ENCODE measurements around the gene PDE11A.

PDE11A gene

DNA sequence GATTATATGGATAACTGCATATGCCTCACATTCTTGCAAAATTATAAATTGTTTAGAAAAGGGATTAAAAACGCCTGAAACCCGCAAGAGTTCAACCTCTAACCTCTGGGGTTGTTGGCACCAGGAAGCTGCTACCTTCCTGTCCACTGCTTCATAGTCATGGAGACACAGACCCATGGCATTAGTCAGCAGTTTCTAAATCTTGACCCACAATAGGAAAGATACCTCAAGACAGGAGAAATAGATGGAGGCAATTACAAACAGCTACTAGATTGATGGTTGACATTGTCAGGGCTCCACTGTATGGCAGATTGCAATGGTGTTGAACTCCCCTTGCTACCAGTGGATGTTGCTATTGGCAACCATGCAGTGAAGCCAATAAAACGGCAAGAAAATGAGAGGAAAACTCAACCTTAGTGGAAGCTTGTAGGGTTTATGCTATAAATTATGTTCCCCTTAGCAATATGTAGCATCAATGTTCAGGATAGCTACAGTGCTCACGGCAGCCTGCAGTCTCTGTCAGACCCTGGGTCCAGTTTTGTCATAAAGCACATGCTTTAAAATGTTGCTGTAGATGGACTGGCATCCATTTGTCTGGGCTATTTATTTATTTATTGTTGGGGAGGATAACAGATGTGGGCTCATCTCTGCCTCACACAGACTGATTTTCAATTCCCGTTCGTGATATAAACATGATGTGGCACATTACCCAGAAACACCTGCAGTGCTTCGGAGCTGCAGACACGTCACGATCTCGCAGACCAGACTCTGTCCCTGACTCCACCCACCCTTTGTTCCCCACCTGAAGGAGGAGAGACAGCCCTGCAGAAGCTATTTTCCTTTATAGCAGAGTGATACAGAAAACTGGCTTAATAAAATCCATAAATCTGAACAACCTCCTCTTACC lies 446.6 kb downstream of the PDE11A start:
- peak; percentile 47 for DNase-seq (ENCODE audit: low read depth)

DNA sequence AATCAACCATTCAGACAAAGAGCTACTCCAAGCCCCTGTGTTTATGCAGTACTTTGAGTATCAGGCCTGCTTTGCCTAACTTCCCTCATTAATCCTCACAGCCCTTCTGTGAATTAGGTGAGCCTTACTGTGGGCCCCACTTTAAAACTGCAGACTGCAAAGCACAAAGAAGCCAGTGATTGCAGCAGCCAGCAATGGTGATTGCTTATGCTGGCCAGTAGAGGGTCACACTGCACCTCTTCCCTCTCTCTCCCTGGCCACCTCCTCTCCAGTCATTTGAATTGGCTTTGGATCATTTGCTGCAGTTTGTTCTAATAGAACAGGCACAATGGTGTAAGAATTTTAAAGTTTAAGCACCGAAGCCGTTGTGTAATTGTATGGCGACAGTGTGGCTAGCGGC lies 450.1 kb downstream of the PDE11A start:
- DNase-seq (ENCODE audit: low read depth): no peak

DNA sequence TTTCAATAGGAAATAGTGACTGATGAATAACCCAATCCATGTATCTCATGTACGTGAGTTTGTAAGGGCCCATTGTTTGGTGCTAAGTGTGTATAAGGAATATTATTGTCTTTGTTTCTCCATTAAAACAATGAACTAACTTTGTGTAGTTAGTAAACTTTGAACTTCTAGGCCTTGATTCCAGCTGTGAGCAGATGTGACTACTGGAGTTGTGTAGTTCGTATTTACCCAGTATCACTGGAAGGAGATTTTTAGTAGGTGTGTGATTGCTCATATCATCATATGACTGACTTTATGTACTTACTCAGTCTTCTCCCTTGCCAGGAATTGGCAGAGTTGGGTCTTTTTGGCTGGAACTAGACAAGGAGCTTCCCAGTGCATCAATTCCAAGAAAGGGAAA lies 452.6 kb downstream of the PDE11A start:
- DNase-seq (ENCODE audit: low read depth): no peak

DNA sequence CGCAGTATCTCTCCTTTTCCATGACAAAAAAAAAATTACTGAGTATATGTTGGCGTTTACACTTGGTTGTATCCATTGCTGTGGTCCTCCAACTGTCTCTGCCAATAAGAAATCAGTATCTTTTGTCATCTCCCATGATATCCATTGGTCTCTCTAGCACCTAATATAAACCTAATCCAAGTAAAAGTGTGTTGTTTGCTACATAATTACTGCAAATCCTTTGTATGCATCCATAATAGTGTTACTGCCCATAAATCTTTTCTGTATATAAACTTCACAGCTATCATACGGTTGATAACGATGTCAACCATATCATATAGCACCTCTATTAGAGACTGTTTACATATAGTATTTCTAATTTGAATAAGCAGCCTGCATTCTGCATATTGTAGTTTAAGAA lies 453.1 kb downstream of the PDE11A start:
- no peak for DNase-seq (ENCODE audit: low read depth)

DNA sequence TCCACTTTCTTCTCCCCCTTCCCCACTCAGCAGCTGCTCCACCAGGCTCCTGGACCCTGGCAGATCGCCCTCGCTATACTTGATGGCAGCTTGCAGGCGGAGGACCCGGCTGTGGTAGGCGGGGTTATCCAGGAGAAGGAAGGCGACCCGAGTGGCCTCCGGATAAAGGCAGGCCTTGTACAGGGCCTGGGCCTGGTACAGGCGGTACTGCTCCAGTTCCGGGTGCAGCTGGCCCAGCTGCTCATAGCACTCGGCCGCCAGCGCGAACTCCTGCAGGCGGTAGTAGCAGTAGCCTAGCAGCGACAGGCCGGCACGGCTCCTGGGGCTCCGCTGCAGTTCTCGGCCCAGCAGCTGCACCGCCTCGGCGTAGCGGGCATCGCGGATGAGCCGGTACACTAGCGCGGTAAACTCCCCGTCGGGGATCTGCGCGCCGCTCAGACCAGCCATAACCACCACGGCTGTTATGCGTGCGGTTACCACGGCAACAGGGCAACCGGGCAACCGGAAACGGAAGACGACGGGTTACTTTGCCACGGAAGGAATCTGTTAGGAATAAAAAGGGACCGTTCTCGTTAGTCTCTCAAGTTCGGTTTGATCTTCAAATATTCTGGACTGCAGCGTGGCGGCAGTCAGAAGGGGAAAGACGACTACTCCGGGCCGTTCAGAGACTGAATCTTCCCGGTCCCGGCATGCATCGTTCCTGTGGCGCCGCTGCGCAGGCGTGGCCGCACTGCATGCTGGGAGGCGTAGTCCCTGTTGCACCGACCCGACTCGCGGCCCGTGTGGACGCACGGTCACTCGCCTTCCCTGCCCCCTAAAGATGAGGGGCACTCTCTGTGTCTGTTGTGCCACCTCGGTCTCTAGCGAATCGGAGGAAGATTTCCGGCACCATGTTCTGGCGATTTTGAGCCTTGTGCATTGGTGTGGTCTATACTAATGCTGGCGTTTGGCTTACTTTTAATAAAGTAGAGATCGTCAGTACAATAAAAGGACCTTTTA lies 454.0 kb downstream of the PDE11A start:
- DNase-seq (ENCODE audit: low read depth): peak; percentile 86

DNA sequence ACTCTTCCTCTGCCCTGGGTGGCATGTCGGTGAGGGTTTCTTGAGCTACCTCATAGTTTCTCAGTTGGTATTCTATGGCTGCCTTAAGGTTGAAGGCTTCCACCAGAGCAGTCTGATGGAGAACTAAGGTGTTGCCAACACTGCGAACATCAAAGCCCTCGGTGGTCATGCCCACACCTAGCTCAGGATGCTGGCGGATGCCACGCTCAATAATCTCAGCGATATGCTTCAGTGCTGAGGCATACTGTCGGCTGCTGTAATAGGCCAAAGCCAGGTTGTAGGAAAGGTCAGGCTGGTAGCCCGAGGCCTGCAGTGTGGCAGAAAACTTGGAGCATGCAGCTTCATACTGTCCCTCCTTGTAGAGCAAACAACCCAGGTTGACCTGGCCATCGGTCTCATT lies 454.7 kb downstream of the PDE11A start:
- no peak for DNase-seq (ENCODE audit: low read depth)

DNA sequence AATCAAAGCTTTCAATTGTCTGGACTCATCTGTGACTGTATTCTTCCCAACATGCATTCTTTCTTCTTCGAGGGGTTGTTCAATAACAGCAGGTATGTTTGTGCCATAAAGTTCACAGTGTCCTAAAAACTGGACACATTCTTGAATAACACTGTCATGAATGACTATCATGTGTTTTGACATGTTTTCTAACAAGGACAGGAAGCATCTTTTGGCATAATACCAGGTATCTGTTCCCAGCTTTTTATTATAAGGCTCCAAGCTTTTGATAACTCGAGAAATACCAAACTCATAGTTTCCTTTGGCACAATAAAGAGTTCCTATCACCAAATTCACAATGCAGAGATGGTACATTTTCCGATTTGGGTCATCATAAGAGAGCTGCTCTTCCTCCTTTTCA lies 455.8 kb downstream of the PDE11A start:
- DNase-seq (ENCODE audit: low read depth): no peak

DNA sequence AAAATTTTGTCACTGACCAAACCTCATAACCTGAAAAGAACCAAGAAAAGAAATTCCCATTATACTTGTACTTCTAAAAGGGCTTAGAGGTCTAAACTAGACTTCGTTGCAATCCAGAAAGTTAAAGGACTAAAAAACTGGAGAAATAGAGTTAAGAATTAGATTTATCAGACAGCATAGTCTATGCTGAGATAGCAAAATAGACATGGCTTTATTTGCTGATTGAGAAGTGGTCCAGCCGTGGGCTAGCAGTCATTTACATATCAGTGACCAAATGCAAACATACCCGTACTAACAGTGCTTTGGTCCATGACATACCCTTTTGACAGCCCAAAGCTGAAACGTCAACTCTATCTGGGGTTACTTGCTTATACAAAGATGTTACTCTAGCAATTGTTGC lies 456.5 kb downstream of the PDE11A start:
- DNase-seq (ENCODE audit: low read depth): no peak

DNA sequence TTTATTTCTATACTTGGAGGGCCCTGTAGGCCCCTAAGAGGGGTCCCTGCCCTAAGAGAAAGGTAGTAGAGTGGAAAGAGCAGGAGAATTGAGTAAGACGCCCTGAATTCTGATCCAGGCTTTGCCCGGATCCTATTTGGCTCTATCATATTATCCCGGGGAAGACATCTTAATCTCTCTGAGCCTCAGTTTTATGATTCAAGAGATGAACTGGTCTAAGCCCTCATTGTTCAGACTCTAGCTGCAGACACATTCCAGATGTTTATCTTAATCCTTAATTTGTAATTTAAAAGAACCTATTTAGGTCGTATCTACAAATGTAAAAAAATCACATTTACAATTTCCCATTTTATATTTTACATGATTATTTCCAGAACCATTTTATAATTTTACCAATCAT lies 459.9 kb downstream of the PDE11A start:
- no peak for DNase-seq (ENCODE audit: low read depth)

DNA sequence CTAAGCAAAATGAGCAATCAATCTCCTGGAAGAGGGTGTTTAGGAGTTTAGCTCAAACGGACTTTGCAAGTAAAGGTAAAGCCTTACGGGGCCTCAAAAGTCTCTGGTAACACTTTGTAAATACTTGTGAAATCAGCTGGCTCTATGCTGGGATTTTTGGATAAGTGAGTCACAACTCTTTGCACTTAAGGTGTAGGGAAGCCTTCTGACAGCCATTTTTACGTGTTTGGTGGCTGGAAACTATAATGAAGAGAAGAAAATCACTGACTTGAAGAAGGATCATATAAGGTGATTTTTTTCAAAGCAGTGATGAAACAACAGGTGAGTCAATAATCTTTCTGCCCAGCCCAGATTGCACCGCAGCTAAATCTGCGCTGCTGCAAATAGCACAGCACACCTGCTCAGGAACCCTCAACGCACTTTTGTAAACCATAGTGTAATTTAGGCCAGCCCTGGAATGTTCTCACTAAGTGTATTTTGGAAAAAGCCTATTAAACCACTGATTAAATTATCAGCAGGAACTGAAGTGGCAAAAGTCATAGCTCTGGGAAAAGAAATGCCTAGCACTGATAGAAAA lies 461.2 kb downstream of the PDE11A start:
- DNase-seq (ENCODE audit: low read depth): no peak

DNA sequence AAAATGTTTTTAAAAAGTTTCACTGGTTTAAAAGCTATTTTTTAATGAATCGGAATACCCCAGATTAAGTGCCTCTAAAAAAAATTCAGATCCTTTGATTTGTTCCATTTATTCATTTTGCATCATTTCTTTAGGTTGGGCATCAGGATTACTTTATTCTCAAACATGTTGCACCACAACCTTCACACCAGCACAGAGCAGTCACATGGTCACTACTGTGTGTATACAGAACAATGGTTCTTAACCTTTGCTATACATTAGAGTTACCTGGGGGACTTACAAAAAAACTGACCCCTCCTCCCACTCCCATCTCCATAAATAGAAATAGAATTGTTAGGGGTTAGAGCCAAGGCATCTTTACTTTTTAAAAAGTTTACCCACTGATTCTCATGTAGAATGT lies 461.8 kb downstream of the PDE11A start:
- no peak for DNase-seq (ENCODE audit: low read depth)

DNA sequence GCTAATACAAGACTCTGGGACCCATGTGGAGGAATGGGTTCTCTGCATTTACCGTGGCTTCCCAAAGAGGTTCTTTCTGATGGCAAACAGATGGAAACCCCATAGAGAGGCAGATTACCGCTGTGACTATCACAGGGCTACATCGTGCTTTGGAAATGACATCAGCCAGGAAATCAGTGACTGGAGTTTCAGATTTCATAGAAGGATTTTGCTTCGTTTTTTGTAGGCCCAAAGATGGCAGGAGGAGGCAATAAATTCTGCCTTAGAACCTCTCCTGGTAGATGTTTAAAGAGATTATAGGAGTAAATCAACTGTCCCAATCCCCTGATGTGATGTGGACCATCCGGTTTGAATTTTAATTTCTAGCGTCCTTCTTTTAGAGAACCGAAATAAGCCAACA lies 465.9 kb downstream of the PDE11A start:
- DNase-seq (ENCODE audit: low read depth): peak; percentile 47

DNA sequence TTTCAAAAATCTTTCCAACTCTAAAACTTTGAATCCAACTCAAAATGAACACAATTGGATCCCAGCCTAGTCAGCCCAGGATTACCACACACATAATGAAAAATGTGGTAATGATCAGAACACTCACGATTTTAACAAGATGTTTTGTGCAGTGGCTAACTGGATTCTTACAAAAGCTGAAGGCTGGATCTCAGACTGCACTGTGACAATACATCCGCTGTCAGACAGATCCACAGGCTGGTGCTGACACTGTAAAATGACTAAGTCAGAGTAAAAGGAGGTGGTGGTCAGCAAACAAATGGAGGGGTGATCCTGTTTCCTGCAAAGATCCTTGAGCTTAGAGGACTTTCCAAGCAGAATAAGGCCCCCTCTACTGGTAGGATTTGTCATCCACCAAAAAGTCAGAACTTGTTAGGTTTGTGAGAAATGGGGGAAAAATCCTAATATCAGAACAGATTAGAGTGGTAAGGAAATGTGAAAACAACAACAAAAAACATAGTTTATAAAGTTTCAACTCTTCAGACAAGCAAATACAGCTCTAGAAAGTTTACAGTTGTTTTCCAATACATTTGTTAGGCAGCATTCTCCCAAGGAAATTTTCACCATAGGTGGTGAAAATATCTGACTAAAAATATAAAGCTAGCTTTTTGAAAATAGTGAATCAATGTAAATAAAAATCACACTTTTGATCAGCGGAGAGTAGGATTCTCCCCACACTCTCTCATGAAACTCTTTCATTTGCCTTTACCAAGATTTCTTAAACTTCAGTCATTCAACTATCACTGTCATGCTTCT lies 468.1 kb downstream of the PDE11A start:
- peak; percentile 68 for DNase-seq (ENCODE audit: low read depth)

DNA sequence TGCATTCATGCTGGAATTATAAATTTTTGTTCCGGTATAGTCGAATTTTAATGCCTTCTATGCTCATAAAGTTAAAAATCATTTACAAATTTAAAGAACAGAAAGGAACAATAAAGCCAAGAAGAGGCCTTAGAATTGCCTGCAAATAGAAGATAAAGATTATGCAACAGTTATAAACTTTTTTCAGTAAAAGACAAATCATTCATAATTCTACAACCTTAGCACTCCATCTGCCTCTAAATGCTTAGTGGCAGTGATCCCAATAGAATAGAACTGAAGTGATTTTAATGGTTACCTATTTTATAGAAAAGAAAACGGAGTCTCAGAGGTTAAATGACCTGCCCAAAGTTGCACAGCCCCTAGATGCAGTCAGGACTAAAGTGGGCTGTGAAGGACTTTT lies 468.8 kb downstream of the PDE11A start:
- DNase-seq (ENCODE audit: low read depth): no peak

DNA sequence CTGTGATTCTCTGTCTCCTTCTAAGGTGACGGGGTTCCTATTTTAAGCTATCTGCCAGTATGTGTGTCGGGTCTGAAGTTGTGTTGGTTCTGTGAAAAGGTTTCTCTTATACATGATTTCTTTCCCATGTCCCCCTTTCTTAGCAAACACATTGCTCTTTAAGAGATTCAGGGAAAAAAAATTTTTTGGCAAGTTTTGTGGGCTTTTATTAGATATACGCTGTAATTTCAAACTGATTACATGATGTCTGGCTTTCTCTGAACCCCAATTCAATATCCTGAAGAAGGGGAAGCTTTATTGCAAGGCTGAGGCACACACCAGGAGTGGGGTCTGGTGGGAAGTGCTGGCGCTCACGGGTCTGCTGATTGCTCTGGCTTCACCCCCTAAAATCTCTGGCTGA lies 469.4 kb downstream of the PDE11A start:
- no peak for DNase-seq (ENCODE audit: low read depth)

DNA sequence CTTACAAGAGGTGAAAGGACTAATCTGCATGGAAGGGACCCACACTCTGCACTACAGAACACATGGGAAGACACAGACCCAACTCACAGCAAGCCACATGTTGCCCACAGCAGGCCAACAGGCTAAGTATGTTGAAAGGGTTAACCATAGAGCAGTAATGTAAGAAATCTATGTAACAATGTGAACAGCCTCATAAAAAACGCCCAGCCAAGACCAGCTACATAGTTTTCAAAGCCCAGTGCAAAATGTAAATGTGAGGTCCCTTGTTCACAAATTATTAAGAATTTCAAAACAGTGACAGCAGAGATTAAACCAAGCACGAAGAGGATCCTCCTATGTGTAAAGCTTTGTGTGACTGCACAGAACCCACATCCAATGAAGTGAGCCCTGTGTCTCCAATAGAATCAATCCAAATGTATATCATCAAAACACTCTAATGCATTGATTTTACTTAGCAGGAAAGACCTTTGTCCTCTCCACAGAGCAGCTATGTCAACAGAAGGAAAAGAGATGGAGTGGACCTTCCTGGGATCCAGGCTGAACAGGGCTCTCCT lies 469.9 kb downstream of the PDE11A start:
- DNase-seq (ENCODE audit: low read depth): no peak

DNA sequence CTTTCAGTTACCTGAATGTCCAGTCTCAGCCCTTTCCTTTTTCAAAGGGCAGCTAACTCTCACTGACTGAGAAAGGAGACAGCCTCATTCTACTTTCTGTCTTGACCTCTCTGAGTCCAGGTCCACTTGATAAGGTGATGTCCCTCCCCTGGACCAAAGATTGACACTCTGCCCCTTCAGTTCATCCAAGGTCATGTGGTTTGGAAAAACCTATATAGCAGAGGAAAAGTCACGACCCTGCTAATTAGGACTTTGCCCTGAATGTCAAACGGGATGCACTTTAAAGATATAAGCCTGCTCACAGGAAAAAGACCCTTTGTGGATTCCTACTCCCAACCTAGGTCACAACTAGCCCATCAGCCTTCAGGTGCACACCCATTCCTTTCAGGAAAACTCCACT lies 471.7 kb downstream of the PDE11A start:
- DNase-seq (ENCODE audit: low read depth): no peak

DNA sequence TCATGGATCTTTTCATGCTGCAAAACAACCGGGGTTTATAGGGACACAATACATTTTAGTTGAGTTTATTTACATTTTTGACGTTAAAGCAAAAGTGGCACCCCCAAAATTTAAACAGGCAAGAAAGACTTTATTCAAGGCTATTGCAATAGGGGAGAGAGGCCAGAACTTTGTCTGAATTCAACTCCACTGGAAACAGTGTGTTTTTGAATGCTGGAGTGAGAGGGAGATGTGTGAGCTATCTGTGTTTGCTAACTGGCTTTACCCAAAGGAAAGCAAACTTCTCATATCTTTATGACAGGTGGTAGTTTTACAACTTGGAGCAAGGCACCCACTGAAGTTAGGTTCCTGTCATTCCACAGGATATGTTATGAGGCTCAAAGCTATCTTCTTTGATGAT lies 472.6 kb downstream of the PDE11A start:
- no peak for DNase-seq (ENCODE audit: low read depth)

DNA sequence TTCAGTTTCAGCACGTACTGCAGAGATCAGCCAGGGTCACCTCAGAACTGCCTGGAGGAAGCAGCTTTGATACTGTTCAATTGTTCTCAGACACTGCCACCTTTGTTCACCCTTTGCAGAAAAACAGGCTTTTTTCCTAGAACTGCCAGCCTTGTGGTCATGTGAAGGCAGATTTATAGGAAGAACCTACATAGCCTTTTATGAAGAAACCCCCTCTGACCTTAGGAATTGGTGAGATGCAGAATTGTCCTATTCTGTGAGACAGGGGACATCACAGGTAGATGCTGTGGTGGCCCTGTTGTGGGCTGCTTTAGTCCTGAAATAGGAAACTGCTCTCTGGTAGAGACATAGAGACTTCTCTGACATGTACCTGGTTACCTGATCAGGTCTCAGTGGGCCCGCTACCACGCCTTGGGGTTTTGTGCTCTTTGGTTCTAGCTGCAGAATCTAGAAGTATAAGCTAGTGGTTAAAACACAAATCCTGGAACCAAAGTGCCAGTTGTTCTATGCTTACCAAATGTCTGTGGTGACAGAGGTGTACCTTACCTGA lies 473.4 kb downstream of the PDE11A start:
- DNase-seq (ENCODE audit: low read depth): no peak

DNA sequence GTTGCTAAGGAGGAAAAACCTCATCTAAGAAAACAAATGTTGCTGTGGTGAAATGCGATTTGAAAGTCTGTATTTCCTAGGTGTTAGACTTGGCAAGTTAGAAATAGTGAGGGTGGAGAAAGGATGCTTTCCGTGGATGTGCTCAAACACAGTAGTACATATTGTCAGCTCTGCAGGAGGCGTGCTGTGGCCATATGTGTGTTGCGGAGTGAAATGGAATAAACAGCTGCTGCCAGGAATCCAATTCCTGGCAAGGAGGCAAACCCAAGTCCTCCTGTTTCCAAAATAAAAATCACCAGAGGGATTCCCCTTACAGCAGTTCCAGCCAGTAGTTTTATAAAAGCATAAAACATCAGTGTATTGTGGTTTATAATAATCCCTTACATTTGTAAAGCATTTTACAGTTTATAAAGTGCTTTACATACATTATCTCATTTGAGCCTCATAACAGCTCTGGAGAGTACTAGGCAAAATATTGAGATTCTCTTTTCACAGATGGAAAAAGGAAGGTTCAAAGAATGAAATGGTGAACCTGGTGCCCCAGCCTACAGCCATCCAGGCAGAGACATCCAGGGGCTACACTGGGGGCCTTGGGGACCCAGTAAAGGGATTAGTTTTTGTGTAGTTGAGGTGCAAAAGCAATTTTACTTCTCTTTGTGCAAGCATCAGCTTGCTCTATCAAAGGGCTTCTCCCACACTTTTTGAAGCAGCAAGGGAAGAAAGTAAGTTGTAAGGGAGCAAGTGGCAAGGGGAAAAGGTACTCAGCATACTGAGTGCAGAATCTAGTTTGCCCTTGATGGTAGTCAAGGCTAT lies 474.0 kb downstream of the PDE11A start:
- peak; percentile 29 for DNase-seq (ENCODE audit: low read depth)

All from iris pigment epithelial cell (primary cell).